ENCODE data around the gene TTC12. TPM values are rescaled to one million over a fixed set of nuclear protein-coding genes. Genes with fewer than 3 reads are reported as not detected.

TTC12 gene
- total RNA-seq, 1 donor from 2014 or later = 59.3 TPM

- DNase-seq (ENCODE audit: low spot score) = no peak
These were observed 59.7 kb downstream of the TTC12 start for GRCh38 chr11:113373981-113374560.

- no peak for DNase-seq (ENCODE audit: low spot score)
These were observed 61.0 kb downstream of the TTC12 start for GRCh38 chr11:113375402-113375801.

DNA sequence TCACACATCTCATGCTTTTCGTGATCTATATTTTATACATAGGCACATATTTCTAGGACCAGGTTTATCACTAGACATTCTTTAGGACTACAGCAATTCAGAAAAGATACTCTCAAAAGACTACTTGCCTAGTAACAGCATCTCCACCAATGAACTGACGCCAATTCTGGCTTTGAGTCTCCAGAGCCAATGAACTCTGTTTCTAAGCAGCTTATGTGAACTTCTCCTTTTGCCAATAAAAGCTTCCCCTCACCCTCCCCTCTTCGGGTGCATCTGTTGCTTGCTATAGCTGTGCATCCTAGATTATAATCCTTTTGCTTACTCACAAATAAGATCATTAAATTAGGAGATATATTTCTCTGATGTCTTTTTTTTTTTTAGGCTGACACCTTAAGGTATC is 61.8 kb downstream of the TTC12 start:
- no peak for DNase-seq (ENCODE audit: low spot score)

GRCh38 chr11:113377681-113378412 is 63.5 kb downstream of the TTC12 start:
- DNase-seq (ENCODE audit: low spot score) = no peak

DNA sequence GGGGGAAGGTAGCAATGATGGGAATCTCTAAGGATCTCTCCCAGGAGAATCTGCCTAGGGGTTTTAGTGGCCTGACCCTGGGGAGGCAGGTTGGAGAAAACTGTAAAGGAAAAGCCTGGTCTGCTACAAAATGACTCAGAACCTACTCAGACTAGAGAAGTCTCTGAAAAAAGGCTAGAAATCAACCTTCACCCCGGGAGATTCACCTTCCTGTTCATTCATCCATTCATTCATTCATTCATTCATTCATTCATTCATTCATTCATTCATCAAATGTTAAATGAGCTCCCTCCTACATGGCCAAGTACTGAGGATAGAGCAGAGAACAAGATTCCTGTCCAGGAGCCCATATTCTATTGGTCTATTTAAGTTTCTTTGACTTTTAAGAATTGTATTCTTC is 64.3 kb downstream of the TTC12 start:
- DNase-seq (ENCODE audit: low spot score) = no peak

DNA sequence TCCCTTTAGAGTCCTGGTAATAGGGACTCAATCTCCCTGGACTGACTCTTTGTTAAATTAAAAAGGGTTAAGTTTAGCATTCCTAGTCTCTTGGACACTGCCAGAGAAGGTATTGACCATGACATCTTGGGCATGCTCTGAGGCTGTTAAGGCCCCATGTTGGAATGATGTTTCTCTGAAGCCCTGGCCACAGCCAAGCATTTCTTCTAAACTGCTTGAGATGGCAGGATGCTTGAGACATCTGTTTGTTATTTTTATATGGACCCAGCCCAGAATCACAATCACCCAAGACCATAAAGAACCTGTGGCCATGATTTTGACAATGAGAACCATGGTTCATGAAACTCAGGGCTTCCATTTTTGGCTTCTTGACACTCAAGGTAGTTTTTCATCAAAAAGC is 67.7 kb downstream of the TTC12 start:
- no peak for DNase-seq (ENCODE audit: low spot score)

- DNase-seq (ENCODE audit: low spot score) = peak; percentile 81
These were observed 70.2 kb downstream of the TTC12 start for GRCh38 chr11:113384551-113384950.

DNA sequence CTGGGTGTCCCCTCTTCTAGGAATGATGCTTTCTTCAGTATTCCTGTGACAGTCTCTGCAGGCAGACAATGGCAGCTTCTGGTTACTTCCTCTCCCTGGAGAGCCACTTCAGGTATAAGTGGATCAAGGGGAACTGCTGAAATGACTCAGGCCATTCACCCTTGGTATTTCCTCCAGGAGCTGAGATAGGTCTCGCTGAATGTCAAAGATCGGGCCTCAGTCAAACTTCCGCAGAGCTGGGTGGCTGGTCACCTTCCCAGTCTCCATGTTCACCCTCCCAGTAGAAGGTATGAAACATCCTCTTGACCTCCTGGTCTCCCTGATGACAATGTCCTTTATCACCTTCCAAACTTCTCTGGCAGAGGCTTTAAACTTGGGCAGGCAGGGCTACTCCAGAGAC is 71.4 kb downstream of the TTC12 start:
- no peak for DNase-seq (ENCODE audit: low spot score)

DNA sequence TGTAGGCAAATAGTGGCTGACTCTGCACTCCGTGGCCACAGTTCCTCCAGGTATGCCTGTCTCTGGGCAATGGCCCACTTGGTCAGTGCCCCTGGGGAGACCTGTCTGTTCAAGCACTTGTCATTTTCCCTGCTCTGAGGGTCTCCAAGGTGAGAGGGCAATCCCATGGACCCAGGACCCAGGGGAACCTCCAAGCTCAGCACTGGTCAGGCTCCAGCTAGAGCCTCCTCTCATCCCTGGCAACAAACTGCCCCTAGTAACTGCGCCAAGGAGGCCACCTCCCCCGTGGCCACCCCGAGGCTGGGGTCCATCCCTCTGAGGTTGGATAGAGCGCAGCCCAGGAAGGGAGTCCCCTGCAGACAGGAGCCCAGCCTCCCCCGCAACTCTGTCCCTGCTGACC is 72.5 kb downstream of the TTC12 start:
- DNase-seq (ENCODE audit: low spot score) = no peak

DNA sequence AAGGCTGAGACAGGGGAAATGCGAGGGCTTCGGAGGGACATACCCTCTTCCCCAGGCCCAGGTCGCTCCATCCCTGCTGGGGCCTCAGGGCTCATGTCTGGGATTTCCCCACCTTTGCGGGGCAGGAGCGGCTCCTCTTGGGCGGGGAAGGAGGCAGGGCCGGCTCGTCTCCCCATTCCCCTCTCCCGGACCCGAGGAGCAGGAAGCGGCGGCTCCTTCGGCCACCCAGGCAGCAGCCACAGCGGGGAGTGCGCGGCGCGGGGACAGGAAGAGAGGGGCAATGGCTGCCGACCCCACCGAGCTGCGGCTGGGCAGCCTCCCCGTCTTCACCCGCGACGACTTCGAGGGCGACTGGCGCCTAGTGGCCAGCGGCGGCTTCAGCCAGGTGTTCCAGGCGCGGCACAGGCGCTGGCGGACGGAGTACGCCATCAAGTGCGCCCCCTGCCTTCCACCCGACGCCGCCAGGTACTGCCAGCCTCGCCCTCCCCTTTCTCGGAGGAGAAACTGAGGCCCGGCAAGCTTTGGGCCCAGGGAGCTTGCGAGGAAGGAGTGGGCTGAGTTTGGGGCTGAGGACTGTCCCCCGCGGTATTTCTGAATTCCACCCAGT is 73.3 kb downstream of the TTC12 start, which contains the start of gene ANKK1:
ANKK1 (plus strand) TSS at position 175 of the 607 bp plus-strand sequence; CDS start at position 281, 106 bp downstream.
- DNase-seq (ENCODE audit: low spot score) = no peak

DNA sequence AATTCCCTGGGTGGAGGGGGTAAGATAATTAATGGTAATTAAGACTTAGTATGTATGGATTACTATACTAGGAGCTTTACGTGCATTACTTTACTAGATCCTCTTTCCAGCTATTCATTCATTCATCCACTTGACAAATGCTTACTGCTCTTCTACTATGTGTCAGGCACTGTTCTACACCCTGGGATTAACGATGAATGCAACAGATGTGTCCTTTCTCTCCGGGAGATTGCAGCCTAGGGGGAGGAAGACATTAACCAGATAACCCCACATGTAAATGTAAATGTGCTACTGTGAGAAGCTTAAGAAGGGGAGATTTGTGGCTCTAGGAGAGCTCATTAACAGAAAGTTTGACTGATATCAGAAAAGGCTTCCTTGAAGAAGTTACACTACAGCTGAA is 74.9 kb downstream of the TTC12 start:
- no peak for DNase-seq (ENCODE audit: low spot score)

DNA sequence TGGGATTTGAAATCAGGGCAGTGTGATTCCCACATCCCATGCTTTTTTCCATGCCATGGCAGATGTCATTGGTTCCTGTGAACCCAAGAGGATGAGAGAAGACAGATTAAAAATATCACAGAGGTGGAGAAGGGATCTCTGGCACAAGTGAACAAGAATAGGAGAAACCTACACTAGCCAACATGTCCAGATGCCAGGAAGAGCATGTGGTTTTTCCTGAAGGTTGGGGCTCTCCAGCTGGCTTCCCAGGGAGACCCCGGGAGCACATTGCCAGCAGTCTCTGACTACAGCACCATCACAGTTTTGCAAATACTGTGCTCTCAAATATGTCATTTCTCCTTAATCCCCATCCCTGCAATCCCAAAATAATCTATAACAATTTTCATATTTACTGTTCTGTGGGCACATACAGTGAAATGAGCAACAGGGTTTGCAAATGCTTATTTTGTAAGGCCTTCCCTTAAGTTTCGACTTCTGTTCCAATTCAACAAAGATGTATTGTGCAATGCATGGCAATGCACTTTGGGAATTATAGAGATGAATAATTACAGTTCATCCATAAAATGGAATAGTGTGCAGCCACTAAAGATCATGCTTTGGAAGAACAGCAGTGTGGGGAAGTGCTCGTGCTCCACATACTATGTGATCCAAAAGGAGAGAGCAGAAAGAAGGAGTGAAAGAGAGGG is 78.0 kb downstream of the TTC12 start:
- no peak for DNase-seq (ENCODE audit: low spot score)

GRCh38 chr11:113393501-113393985 is 79.2 kb downstream of the TTC12 start:
- no peak for DNase-seq (ENCODE audit: low spot score)

- no peak for DNase-seq (ENCODE audit: low spot score)
These were observed 80.5 kb downstream of the TTC12 start for GRCh38 chr11:113394919-113395318.

DNA sequence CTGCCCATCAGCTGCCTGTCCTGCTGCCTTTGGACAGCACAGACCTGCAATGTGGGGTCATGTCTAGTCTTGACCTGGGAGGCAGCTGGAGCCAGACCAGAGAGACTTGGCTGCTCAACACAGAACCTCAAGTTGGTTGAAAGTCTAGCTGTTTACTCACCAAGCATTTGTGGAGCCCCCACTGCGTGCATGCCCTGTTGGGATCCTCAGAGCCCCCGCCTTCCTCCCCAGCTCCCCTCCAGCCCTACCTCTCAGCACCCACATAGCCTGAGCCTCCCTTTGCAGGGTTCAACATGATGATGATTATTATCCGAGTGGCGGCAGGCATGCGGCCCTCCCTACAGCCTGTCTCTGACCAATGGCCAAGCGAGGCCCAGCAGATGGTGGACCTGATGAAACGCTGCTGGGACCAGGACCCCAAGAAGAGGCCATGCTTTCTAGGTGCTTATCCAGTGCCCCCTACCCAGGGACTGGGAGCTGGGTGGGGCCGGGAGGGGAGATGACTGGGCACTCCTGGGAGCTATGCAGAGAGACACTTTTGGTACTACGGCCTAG is 81.5 kb downstream of the TTC12 start:
- DNase-seq (ENCODE audit: low spot score) = no peak

DNA sequence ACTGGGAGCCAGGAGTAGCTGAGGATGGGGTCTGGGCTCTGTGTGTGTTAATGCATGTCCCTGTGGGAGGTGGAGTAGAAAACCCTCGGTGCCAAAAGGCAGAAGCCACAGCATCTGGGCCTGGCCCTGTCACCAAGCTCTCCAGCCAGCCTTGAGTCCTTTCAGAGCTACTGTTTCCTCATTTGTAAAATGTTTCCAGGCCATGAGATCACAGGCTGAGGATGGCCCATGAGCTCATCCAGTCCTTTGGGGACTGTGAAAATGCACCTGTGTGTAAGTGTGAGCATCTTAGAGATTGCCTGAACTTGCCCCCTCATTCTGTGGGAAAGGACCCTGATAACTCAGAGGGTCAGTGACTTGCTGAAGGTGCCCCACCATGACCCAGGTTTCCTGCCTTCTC is 82.3 kb downstream of the TTC12 start:
- no peak for DNase-seq (ENCODE audit: low spot score)

DNA sequence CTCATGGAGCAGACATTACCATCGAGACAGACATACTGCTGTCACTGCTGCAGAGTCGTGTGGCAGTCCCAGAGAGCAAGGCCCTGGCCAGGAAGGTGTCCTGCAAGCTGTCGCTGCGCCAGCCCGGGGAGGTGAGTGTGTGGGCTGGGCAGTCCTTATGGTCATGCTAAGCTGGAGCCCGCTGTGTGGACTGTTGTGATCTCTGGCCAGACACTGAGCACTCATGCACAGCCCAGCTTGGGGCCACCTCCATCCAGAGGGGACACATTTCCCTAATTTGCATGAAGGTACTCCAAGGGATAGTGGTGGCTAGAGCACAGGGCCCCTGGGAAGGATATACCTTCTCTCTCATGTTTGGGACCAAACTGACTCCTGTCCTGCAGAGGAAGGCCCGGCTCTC is 82.8 kb downstream of the TTC12 start:
- DNase-seq (ENCODE audit: low spot score) = no peak

GRCh38 chr11:113397821-113398220 is 83.4 kb downstream of the TTC12 start:
- no peak for DNase-seq (ENCODE audit: low spot score)

GRCh38 chr11:113398669-113399430 is 84.5 kb downstream of the TTC12 start:
- no peak for DNase-seq (ENCODE audit: low spot score)

DNA sequence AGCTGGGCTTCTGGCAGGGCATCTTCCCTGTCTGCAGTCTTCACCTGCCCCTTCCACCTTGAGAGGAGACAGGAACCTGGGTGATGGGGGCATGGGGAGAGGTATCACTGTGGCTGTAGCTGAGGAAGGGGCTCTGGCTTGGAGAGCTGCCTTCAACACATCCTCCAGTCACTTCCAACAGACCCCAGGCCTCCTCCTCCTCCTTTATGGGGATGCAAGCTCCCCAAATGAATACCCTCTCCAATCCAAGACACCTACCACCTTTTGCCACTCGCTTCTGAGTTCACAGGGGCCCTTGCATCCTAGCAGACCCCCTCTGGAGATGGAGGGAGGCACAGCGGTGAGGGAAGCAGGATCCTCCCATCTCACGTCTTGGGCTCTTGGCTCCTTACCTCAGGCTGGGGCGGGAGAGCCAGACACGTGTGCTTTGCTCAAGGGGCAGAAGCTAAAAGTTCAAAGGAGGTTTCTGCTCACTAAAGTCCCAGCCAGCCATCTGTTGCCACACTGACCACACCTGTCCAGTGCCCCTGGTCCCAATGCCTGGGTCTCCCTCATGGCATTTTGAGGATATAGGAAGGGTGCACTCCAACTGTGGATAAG is 86.3 kb downstream of the TTC12 start:
- no peak for DNase-seq (ENCODE audit: low spot score)

GRCh38 chr11:113401718-113402117 is 87.3 kb downstream of the TTC12 start:
- DNase-seq (ENCODE audit: low spot score) = peak; percentile 75
